ENCODE measurements around the gene SF3A2.
A peak's percentile ranks its signal among the peaks of the same experiment; 100 is the strongest.

The SF3A2 gene

GRCh38 chr19:2273356-2274184, 36.9 kb downstream of the SF3A2 start:
- peak; percentile 29 for ATAC-seq
- TF ChIP-seq ZFP30 (CRISPR knock-in tag; IDR thresholded peaks at IDR 0.05) (no peak), ZC3H10 (CRISPR knock-in tag; IDR thresholded peaks at IDR 0.05) (no peak), GLIS3 (CRISPR knock-in tag; IDR thresholded peaks at IDR 0.05) (0 out of 2 replicates have a peak, but pooled peaks have one; percentile 33), ZFP3 (CRISPR knock-in tag; IDR thresholded peaks at IDR 0.05) (peak; percentile 100), ESRRG (CRISPR knock-in tag; IDR thresholded peaks at IDR 0.05) (0 out of 2 replicates have a peak, but pooled peaks have one; percentile 8)

GRCh38 chr19:2274185-2274711, 37.6 kb downstream of the SF3A2 start:
- no peak for TF ChIP-seq CSRNP3 (CRISPR knock-in tag; IDR thresholded peaks at IDR 0.05)
- no peak for TF ChIP-seq ZFP30 (CRISPR knock-in tag; IDR thresholded peaks at IDR 0.05)
- no peak for TF ChIP-seq RARB (CRISPR knock-in tag; IDR thresholded peaks at IDR 0.05)
- no peak for TF ChIP-seq TCF4 (CRISPR knock-in tag; IDR thresholded peaks at IDR 0.05; ENCODE audit: borderline replicate concordance)
- TF ChIP-seq BACH2 (CRISPR knock-in tag; IDR thresholded peaks at IDR 0.05; ENCODE audit: borderline replicate concordance) = no peak
- no peak for TF ChIP-seq ZNF70 (CRISPR knock-in tag; IDR thresholded peaks at IDR 0.05)
- TF ChIP-seq ISL1 (CRISPR knock-in tag; IDR thresholded peaks at IDR 0.05) = no peak
- no peak for TF ChIP-seq TSHZ2 (CRISPR knock-in tag; IDR thresholded peaks at IDR 0.05)
- TF ChIP-seq SNAI2 (CRISPR knock-in tag; IDR thresholded peaks at IDR 0.05) = no peak
- TF ChIP-seq ZFP3 (CRISPR knock-in tag; IDR thresholded peaks at IDR 0.05) = no peak
- no peak for TF ChIP-seq ZNF8 (CRISPR knock-in tag; IDR thresholded peaks at IDR 0.05)
- no peak for TF ChIP-seq ESRRG (CRISPR knock-in tag; IDR thresholded peaks at IDR 0.05)
- TF ChIP-seq ZC3H10 (CRISPR knock-in tag; IDR thresholded peaks at IDR 0.05) = no peak
- no peak for ATAC-seq

GRCh38 chr19:2274931-2275535, 38.4 kb downstream of the SF3A2 start:
- no peak for TF ChIP-seq BACH2 (CRISPR knock-in tag; IDR thresholded peaks at IDR 0.05; ENCODE audit: borderline replicate concordance)
- no peak for TF ChIP-seq PPARA (CRISPR knock-in tag; IDR thresholded peaks at IDR 0.05; ENCODE audit: borderline replicate concordance)
- TF ChIP-seq ZNF8 (CRISPR knock-in tag; IDR thresholded peaks at IDR 0.05) = no peak
- TF ChIP-seq ZC3H10 (CRISPR knock-in tag; IDR thresholded peaks at IDR 0.05) = no peak
- no peak for TF ChIP-seq CREB5 (CRISPR knock-in tag; IDR thresholded peaks at IDR 0.05; ENCODE audit: low read depth)
- TF ChIP-seq ARNTL (CRISPR knock-in tag; IDR thresholded peaks at IDR 0.05; ENCODE audit: borderline replicate concordance, low read depth) = no peak
- TF ChIP-seq POU6F1 (CRISPR knock-in tag; IDR thresholded peaks at IDR 0.05; ENCODE audit: borderline replicate concordance, low read depth) = no peak
- no peak for TF ChIP-seq RARB (CRISPR knock-in tag; IDR thresholded peaks at IDR 0.05)
- no peak for TF ChIP-seq TOX (CRISPR knock-in tag; IDR thresholded peaks at IDR 0.05; ENCODE audit: borderline replicate concordance)
- TF ChIP-seq ISL1 (CRISPR knock-in tag; IDR thresholded peaks at IDR 0.05) = no peak
- TF ChIP-seq GLIS3 (CRISPR knock-in tag; IDR thresholded peaks at IDR 0.05) = no peak
- peak; percentile 59 for ATAC-seq
